Measurements from ENCODE around the gene PCDHGB4. TPM values are rescaled to one million over a fixed set of nuclear protein-coding genes. Genes with fewer than 3 reads are reported as not detected.

The PCDHGB4 gene
- total RNA-seq, 3 donors from 2014 or later = 0.65 to 5.3 (median 1.2) TPM

DNA sequence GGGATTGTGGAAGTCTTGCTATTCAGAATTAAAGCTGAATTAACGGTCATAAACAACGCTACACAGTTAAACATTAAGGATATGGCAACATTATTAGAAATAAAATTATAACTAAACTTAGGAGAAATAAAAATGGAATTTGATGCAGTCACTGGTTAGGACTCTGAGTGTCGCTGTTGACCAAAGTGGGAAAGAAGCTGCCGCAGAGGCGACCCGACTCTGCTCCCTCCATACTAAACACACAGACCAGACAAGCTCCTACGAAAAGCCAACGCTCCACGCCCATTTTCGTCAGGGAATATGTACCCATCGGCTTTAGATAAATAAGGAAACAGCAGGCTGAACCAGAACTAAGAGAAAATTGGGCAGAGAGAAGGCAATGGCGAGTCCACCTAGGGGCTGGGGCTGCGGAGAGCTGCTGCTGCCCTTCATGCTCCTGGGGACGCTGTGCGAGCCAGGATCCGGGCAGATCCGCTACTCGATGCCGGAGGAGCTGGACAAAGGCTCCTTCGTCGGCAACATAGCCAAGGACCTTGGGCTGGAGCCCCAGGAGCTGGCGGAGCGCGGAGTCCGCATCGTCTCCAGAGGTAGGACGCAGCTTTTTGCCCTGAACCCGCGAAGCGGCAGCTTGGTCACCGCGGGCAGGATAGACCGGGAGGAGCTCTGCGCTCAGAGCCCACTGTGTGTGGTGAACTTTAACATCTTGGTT, 23.4 kb upstream of the PCDHGB4 start, which contains the start of gene PCDHGA5:
Gene PCDHGA5, plus strand, starts transcription at position 211 of the 709 bp plus-strand sequence. Its CDS starts 169 bp downstream, at position 380.
- no peak for DNase-seq
- no peak for ATAC-seq
- intact Hi-C loops (cut with DNase I, micrococcal nuclease) = no loop called here
- H3K4me3 ChIP-seq = no peak within 1 kb of the TSS
- H3K4me1 ChIP-seq (ENCODE audit: low read depth) = no peaks in the 10 kb centered on the region
- TF ChIP-seq, protein P1, sequence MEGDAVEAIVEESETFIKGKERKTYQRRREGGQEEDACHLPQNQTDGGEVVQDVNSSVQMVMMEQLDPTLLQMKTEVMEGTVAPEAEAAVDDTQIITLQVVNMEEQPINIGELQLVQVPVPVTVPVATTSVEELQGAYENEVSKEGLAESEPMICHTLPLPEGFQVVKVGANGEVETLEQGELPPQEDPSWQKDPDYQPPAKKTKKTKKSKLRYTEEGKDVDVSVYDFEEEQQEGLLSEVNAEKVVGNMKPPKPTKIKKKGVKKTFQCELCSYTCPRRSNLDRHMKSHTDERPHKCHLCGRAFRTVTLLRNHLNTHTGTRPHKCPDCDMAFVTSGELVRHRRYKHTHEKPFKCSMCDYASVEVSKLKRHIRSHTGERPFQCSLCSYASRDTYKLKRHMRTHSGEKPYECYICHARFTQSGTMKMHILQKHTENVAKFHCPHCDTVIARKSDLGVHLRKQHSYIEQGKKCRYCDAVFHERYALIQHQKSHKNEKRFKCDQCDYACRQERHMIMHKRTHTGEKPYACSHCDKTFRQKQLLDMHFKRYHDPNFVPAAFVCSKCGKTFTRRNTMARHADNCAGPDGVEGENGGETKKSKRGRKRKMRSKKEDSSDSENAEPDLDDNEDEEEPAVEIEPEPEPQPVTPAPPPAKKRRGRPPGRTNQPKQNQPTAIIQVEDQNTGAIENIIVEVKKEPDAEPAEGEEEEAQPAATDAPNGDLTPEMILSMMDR (IDR thresholded peaks at IDR 0.05) = no peak
- H3K9me3 ChIP-seq = peaks cover 72% of the 10 kb centered on the region
- H3K36me3 ChIP-seq (ENCODE audit: low read depth) = no peaks in the 10 kb centered on the region

DNA sequence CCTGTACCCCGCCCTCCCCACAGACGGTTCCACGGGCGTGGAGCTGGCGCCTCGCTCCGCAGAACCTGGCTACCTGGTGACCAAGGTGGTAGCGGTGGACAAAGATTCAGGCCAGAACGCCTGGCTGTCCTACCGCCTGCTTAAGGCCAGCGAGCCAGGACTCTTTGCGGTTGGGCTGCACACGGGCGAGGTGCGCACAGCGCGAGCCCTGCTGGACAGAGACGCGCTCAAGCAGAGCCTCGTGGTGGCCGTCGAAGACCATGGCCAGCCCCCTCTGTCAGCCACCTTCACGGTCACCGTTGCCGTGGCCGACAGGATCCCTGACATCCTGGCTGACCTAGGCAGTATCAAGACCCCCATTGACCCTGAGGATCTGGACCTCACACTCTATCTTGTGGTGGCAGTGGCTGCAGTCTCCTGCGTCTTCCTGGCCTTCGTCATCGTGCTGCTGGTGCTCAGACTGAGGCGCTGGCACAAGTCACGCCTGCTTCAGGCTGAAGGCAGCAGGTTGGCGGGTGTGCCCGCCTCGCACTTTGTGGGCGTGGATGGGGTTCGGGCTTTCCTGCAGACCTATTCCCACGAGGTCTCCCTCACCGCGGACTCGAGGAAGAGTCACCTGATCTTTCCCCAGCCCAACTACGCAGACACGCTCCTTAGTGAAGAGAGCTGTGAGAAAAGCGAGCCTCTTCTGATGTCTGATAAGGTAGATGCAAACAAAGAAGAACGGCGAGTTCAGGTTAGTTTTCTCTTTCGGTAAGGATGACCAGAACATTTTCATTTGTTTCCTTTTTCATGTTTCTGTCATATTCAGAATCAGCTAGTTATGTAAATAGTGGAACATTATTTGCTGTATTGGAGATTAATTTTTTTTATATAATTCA, 21.2 kb upstream of the PCDHGB4 start:
- Histone ChIP-seq H3K4me3 (no peak overlapping the region), H3K36me3 (ENCODE audit: low read depth) (no peaks in the 10 kb centered on the region), H3K9me3 (peaks cover 72% of the 10 kb centered on the region), H3K4me1 (ENCODE audit: low read depth) (no peaks in the 10 kb centered on the region)
- no peak for ATAC-seq
- TF ChIP-seq, protein P1 (IDR thresholded peaks at IDR 0.05) = no peak
- intact Hi-C loops (cut with DNase I, micrococcal nuclease) = no loop called here
- DNase-seq = no peak

DNA sequence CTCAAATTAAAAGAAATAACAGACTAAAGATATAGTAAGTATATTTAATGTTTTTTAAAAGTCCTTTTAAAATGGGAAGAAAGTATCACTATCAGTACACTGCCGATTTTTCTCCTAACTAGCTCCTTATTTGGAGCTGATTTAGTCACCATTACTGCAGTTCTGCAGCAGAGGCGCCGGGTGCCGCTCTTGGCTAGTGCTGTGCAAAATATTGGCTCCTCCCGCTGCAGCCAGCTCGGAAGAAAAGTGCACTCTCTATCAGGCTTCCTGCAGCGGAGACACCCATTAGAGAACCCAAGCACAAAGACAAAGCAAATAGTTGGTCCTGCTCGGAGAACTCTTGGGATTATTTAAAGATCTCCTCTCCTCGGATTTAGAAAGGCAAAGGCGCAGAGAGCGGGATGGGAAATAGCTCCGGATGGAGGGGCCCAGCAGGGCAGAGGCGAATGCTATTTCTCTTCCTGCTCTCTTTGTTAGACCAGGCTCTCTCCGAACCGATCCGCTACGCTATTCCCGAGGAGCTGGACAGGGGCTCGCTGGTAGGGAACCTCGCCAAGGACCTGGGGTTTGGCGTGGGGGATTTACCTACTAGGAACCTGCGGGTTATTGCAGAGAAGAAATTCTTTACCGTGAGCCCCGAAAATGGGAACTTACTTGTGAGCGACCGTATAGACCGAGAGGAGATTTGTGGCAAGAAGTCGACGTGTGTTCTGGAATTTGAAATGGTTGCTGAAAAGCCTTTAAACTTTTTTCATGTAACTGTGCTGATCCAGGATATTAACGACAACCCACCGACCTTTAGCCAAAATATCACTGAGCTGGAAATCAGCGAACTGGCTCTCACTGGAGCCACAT, 17.3 kb upstream of the PCDHGB4 start, which contains the start of gene PCDHGB3:
Gene PCDHGB3, plus strand, starts transcription at position 249 of the 855 bp plus-strand sequence. Its CDS starts 153 bp downstream, at position 402.
- TF ChIP-seq, protein P1 (IDR thresholded peaks at IDR 0.05) = no peak
- peaks cover 85% of the 10 kb centered on the region for H3K9me3 ChIP-seq
- DNase-seq (peak in 2 of 3 donors; percentile 29 to 46), ATAC-seq (peak; percentile 75)
- no peak within 1 kb of the TSS for H3K4me3 ChIP-seq
- H3K4me1 ChIP-seq (ENCODE audit: low read depth) = no peaks in the 10 kb centered on the region
- intact Hi-C loops (cut with DNase I, micrococcal nuclease) = no loop called here
- H3K36me3 ChIP-seq (ENCODE audit: low read depth) = no peaks in the 10 kb centered on the region

DNA sequence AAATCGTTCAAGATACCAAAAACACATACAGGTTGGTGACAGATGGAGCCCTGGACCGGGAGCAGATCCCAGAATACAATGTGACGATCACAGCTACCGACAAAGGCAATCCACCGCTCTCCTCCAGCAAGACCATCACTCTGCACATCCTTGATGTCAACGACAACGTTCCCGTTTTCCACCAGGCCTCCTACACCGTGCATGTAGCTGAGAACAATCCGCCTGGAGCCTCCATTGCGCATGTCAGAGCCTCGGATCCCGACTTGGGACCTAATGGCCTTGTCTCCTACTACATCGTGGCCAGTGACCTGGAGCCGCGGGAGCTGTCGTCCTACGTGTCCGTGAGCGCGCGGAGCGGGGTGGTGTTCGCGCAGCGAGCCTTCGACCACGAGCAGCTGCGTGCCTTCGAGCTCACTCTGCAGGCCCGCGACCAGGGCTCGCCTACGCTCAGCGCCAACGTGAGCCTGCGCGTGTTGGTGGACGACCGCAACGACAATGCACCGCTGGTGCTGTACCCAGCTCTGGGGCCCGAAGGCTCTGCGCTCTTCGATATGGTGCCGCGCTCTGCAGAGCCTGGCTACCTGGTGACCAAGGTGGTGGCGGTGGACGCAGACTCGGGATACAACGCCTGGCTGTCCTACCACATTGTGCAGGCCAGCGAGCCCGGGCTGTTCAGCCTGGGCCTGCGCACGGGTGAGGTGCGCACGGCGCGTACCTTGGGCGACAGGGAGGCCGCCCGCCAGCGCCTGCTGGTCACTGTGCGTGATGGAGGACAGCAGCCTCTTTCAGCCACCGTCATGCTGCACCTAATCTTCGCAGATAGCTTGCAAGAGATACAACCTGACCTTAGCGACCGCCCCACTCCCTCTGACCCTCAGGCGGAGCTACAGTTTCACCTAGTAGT, 15.7 kb upstream of the PCDHGB4 start:
- H3K4me3 ChIP-seq = no peak overlapping the region
- DNase-seq (no peak), ATAC-seq (no peak)
- peaks cover 83% of the 10 kb centered on the region for H3K9me3 ChIP-seq
- intact Hi-C loops (cut with DNase I, micrococcal nuclease) = no loop called here
- TF ChIP-seq, protein P1 (IDR thresholded peaks at IDR 0.05) = no peak
- H3K4me1 ChIP-seq (ENCODE audit: low read depth) = no peaks in the 10 kb centered on the region
- no peaks in the 10 kb centered on the region for H3K36me3 ChIP-seq (ENCODE audit: low read depth)
